Ascending aorta (tissue), 2 donors: Measurements from ENCODE around the gene CDK11A. TPM values are rescaled to one million over a fixed set of nuclear protein-coding genes. Genes with fewer than 3 reads are reported as not detected.
A peak's percentile ranks its signal among the peaks of the same experiment; 100 is the strongest.
"Not testable (repeated sequence)": the region's sequence is repeated elsewhere in the genome, so short reads cannot be mapped to it uniquely, and the experiment has no call there.

ENCODE experiments used
- DNase-seq, 2 donors: peaks; one replicate each; pipeline ENCODE4 v3.0.0-alpha.2; 2019; ENCODE audit warnings: low spot score in 2 of 2
- H3K27ac ChIP-seq, 2 donors: fragments of 200-600 bp; sonication (generic); one replicate each; pipeline ENCODE4 v1.5.1; 2016 to 2017; ENCODE audit warnings: mild to moderate bottlenecking in 1 of 2
- H3K27me3 ChIP-seq: fragments of 200-600 bp; sonication (generic); one replicate; pipeline ENCODE4 v1.5.1; 2017
- H3K36me3 ChIP-seq, 2 donors: fragments of 200-600 bp; sonication (generic); one replicate each; pipeline ENCODE4 v1.5.1; 2016
- H3K4me1 ChIP-seq, 2 donors: fragments of 200-600 bp; sonication (generic); one replicate each; pipeline ENCODE4 v1.5.1; 2016 to 2017; ENCODE audit warnings: mild to moderate bottlenecking in 1 of 2
- H3K4me3 ChIP-seq, 2 donors: fragments of 200-600 bp; sonication (generic); one replicate each; pipeline ENCODE4 v1.5.1; 2016 to 2017; ENCODE audit warnings: mild to moderate bottlenecking in 1 of 2
- H3K9me3 ChIP-seq, 2 donors: fragments of 200-600 bp; sonication (generic); one replicate each; pipeline ENCODE4 v1.5.1; 2016
- intact Hi-C: fragments of 100-400 bp; cut with DNase I; formaldehyde crosslinking; loops from one replicate; pipeline ENCODE4 v1.15.1; 2023
- total RNA-seq: library from RNA; depleted of rRNA; stranded (reverse); fragments of >200 nt; gene quantifications from one replicate; pipeline ENCODE4 v1.1.0, GENCODE V29; 2016
- TF ChIP-seq, protein P1 (sequence below), 3 experiments: fragments of 200-600 bp in 2 of 3; fragments of 450-650 bp in 1 of 3; sonication (generic) in 2 of 3; IDR thresholded peaks; one replicate each; pipeline ENCODE4 v1.5.1; 2016 to 2019; ENCODE audit warnings: antibody characterized with exemption in 3 of 3, mild to moderate bottlenecking in 1 of 3, moderate library complexity in 1 of 3

CDK11A gene
- total RNA-seq, 1 donor from 2014 or later = 150 TPM

DNA sequence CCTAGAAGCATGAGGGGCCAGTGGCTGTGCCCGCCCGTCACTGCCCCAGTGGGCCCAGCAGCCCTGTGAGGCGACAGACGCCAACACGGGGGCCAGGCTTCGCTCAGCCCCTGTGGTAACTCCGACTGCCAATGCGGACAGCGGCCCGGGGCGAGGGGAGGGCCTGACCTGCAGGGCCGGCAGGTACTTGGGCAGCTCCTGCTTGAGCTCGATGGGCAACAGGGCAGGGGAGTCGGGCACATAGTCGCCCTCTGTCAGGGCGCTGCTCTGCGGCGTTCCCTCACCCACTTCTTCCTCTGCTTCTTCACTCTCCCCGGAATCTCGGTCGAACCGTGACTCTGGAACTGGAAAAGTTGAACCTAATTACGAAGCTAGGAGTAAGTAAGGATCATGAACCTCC, 16.9 kb downstream of the CDK11A start:
- peak in 1 of 2 donors; percentile 19 for DNase-seq
- intact Hi-C loops = not testable (repeated sequence)

DNA sequence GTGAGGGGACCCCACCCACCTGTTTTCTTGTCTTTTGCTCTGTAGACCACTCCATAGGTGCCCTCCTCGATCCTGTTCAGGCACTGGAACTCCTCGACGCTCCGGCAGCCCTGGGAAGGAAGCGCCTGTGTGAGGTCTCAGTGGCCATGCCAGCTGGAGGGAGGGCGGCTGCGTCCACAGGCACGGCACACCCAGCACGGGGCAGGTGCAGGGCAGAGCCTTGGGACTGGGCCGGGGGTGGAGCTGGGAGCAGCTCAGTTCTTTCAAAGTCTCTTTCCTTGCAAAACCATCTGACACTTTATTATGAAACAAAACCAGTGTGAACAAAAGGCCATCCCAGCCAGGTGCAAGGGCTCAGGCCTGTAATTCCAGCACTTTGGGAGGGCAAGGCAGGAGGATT, 18.5 kb downstream of the CDK11A start:
- H3K36me3 ChIP-seq = peaks cover 19 to 21% of the 10 kb centered on the region in 2 donors
- peak in 1 of 2 donors; percentile 42 for DNase-seq
- H3K27me3 ChIP-seq, H3K4me3 ChIP-seq, H3K9me3 ChIP-seq, H3K27ac ChIP-seq, intact Hi-C loops, H3K4me1 ChIP-seq: not testable (repeated sequence)

More for the DNA sequence above, 16.9 kb downstream of the CDK11A start:
- H3K36me3 ChIP-seq = peaks cover 19 to 21% of the 10 kb centered on the region in 2 donors
- not testable (repeated sequence) for H3K27ac ChIP-seq, H3K27me3 ChIP-seq, H3K4me3 ChIP-seq, H3K4me1 ChIP-seq, H3K9me3 ChIP-seq

DNA sequence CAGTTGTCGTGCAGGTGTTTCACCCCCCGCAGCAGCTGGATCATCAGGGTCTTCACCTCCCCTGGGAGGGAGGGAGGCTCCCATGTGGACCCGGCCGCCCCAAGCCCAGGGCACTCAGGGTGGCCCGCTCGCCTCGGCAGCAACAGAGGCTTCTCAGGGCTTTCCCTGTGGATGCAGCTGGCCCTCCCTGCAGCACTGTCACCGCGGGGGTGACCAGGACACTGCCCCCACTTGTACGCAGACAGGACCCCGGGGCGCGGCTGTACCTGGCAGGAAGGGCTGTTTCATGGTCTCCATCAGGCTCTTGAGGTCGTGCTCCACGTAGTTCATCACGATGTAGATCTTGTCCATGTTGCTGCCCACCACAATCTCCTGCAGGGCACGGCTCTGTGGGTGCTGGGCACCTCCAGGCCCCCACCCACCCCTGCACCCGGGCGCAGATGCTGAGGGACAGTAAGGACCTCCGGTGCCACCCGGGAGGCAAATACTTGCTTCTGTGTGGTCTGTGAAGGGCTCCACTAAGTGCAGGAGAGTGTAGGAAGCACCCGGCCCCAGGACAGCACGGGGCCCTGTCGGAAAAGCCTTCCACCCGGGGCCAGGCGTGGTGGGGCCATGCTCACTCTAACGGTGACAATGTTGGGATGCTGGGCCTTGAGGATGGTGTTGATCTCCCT, 19.7 kb downstream of the CDK11A start:
- intact Hi-C loops, H3K4me3 ChIP-seq, H3K27me3 ChIP-seq, H3K27ac ChIP-seq, H3K4me1 ChIP-seq, H3K9me3 ChIP-seq: not testable (repeated sequence)
- DNase-seq = peak in 1 of 2 donors; percentile 42
- H3K36me3 ChIP-seq = peaks cover 19 to 21% of the 10 kb centered on the region in 2 donors

DNA sequence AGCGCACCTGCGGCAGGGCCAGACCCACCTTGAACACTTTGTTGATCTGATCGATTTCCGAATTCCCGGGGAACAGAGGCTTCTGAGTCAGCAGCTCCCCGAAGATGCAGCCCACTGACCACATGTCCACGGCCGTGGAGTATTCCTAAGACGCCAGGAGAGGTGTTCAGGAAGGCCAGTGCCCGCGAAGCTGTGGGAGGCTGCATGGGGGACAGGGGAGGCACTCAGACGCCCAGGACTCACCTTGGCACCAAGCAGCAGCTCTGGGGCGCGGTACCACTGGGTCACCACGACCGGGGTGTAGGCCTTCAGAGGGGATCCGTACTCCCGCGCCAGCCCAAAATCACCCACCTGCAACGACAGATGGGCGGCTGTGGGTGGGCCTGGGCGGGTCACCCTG, 20.4 kb downstream of the CDK11A start:
- Histone ChIP-seq H3K4me3 (no peak overlapping the region), H3K36me3 (peaks cover 19 to 21% of the 10 kb centered on the region in 2 donors), H3K4me1 (no peaks in the 10 kb centered on the region), H3K27ac (no peak overlapping the region), H3K9me3 (no peaks in the 10 kb centered on the region), H3K27me3 (no peaks in the 10 kb centered on the region)
- DNase-seq = peak in 1 of 2 donors; percentile 60
- TF ChIP-seq, protein P1, sequence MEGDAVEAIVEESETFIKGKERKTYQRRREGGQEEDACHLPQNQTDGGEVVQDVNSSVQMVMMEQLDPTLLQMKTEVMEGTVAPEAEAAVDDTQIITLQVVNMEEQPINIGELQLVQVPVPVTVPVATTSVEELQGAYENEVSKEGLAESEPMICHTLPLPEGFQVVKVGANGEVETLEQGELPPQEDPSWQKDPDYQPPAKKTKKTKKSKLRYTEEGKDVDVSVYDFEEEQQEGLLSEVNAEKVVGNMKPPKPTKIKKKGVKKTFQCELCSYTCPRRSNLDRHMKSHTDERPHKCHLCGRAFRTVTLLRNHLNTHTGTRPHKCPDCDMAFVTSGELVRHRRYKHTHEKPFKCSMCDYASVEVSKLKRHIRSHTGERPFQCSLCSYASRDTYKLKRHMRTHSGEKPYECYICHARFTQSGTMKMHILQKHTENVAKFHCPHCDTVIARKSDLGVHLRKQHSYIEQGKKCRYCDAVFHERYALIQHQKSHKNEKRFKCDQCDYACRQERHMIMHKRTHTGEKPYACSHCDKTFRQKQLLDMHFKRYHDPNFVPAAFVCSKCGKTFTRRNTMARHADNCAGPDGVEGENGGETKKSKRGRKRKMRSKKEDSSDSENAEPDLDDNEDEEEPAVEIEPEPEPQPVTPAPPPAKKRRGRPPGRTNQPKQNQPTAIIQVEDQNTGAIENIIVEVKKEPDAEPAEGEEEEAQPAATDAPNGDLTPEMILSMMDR (IDR thresholded peaks at IDR 0.05) = no peak
- intact Hi-C loops = no loop called here

DNA sequence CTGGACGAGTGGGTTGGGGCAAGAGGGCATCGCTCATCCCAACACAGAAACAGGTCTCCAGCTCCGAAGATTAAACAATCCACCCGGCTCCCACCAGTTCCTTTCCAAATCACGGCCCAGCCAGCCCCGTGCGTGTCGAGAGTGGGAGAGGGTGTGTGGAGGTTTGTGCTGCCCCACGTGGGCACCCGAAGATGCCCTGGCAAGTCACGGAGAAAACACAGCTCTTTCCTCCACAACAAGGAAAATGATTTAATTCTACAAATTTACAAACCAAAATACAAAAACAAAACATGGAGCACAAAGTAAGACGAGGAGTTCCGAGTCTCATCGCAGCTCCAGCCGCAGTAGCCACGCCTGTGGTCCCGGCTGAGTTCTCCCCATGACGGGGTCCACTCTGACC, 21.7 kb downstream of the CDK11A start:
- intact Hi-C loops, H3K4me3 ChIP-seq, H3K27me3 ChIP-seq, DNase-seq, H3K9me3 ChIP-seq, H3K27ac ChIP-seq, H3K4me1 ChIP-seq: not testable (repeated sequence)
- H3K36me3 ChIP-seq = peaks cover 19 to 21% of the 10 kb centered on the region in 2 donors

DNA sequence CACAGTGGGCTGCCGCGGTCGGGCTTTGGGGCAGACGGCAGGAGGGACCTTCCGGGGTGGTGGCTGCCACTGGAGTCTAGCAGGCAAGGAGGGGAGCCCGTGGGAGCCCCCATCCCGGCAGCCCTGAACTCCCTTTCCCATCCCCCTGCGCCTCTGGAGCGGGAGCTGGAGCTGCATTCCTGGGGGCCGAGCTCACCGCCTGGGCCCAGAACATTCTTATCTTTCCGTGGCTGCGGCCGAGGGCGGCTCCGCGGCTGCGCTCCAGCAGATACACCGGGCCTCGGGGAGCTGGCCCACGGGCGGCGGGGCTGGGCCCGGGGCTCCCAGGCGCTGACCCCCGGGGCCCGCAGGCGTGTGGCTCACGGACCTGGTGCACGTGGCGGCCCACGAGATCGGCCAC, 23.6 kb downstream of the CDK11A start:
- intact Hi-C loops, H3K27me3 ChIP-seq, H3K4me1 ChIP-seq, H3K27ac ChIP-seq, H3K4me3 ChIP-seq, H3K9me3 ChIP-seq, DNase-seq: not testable (repeated sequence)
- peaks cover 12 to 15% of the 10 kb centered on the region in 2 donors for H3K36me3 ChIP-seq

DNA sequence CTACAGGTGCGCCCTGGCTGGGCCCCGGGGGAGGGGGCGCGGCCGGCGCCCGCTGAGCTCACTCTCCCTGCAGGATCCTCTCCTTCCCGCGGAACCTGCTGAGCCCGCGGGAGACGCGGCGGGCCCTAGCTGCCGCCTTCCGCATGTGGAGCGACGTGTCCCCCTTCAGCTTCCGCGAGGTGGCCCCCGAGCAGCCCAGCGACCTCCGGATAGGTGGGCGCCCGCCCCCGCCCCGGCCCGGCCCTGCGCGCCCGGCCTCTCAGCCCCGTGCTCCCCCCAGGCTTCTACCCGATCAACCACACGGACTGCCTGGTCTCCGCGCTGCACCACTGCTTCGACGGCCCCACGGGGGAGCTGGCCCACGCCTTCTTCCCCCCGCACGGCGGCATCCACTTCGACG, 24.1 kb downstream of the CDK11A start:
- H3K4me1 ChIP-seq, H3K27me3 ChIP-seq, intact Hi-C loops, H3K9me3 ChIP-seq, H3K4me3 ChIP-seq, DNase-seq, H3K27ac ChIP-seq: not testable (repeated sequence)
- peaks cover 12 to 15% of the 10 kb centered on the region in 2 donors for H3K36me3 ChIP-seq

DNA sequence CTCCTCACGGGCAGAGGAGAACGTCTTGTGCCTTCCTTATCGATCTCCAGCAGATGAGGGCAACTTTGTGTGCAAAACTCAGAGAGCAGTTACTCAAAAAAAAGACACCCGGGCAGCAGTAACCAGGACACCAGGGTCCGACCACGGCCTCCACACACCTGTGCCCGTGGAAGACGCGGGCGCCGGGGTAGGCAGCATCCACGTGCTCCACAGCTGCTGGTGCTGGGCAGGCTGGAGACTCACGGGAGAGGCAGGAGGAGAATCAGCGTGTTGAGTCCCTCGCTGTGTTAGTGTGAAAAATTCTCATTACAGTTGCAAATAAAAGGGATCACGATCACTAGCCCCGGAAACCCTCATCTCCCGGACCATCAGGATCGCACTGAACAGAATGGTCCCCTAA, 25.1 kb downstream of the CDK11A start:
- not testable (repeated sequence) for H3K36me3 ChIP-seq, H3K27me3 ChIP-seq, H3K4me1 ChIP-seq, H3K4me3 ChIP-seq, H3K9me3 ChIP-seq, H3K27ac ChIP-seq
- intact Hi-C loops = loop anchor here (10.0 kb wide), 1 partner anchor 46 kb away; no protein-coding TSS in a partner anchor
- peak in 1 of 2 donors; percentile 50 for DNase-seq

DNA sequence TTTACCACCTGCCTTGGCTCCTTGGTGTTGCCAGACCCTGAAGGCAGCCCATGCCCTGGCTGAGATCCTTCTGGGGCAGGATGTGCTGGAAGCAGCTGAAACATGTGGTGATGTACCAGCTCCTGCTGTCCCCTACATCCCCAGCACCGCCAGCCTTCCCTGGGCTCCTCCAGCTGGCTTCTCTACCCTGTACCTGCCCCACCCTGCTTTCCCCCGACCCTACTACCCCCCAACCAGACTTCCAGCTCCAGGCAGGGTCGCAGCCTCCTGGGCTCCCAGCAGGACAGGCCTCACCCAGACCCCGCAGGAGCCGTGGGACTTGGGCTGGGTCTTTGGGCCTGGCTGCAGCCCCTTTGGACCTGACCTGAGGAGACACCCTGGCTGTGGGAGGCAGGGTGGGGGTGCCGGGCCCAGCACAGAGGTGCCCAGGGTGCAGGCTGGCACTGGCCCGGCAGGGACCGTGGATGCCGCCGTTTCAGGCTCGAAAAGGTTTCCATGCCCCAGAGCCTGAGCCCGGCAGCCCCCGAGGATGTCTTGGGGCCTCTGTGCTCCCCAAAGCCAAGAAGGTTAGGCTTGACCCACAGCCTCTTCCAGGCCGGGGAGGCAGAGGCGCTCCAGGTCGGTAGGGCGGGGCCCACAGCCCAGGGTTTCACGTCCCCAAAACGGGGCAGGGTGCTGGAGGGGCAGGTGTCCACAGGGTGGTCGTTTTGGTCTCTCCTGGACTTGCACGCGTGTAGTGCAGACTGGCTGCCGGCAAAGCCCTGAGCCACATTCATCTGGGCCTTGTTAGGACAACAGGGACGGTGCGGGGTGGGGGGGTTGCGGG, 26.6 kb downstream of the CDK11A start:
- H3K27ac ChIP-seq, H3K4me1 ChIP-seq, H3K36me3 ChIP-seq, H3K9me3 ChIP-seq, H3K27me3 ChIP-seq, H3K4me3 ChIP-seq: not testable (repeated sequence)
- intact Hi-C loops = loop anchor here (10.0 kb wide), 1 partner anchor 47 kb away; no protein-coding TSS in a partner anchor
- DNase-seq = peak in 1 of 2 donors; percentile 59

DNA sequence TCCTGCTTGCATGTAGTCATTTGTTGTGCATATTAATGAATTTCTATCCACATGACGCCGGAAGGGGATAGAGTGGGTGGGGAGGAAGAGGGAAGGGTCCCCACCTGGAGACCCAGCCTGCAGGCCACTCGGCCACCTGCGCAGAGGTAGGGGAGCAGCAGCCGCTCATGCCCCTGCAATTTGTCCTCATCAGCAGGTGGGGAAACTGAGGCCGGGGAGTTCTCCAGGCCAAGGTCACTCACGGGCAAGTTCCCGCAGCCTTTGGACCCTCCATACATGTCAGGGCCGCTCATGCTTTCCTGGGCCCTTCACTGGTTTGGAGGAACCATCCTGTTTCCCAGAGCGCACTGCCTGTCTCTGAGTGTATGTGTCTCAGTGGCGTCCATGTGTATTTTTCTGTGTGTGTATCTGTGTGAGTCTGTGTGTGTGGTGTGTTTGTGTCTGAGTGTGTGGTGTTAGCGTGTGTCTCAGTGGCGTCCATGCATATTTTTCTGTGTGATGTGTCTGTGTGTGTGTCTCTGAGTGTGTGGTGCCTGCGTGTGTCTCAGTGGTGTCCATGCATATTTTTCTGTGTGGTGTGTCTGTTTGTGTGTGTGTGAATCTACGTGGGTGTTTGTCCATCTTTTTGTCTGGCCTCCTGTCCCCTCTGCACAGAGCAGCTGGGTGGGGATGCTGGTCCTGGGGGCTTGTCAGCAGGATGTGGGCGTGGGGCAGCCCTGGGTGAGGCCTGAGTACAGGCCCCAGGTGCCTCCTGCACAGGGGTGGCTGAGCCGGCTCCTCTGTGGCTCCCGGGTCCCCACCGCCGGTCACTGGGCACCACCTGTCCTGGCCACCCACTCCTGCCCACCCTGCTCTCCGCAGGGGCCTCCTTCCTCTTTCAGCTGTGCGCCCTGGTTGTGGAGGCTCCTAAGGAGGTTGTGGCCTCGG, 27.5 kb downstream of the CDK11A start:
- intact Hi-C loops = loop anchor here (10.0 kb wide), 1 partner anchor 48 kb away; no protein-coding TSS in a partner anchor
- DNase-seq = not testable (repeated sequence)

More for the DNA sequence above, 27.5 kb downstream of the CDK11A start:
- H3K27ac ChIP-seq, H3K9me3 ChIP-seq, H3K27me3 ChIP-seq, H3K4me1 ChIP-seq, H3K36me3 ChIP-seq, H3K4me3 ChIP-seq: not testable (repeated sequence)
